Body of pancreas (tissue), 4 donors: Measurements from ENCODE around the gene NFU1. TPM values are rescaled to one million over a fixed set of nuclear protein-coding genes. Genes with fewer than 3 reads are reported as not detected.
"Not testable (repeated sequence)": the region's sequence is repeated elsewhere in the genome, so short reads cannot be mapped to it uniquely, and the experiment has no call there.

Experiments used
- ATAC-seq: fragments of 150-250 bp; one replicate; pipeline ENCODE4 v1.9.1; 2016
- DNase-seq, 4 donors: peaks; one replicate each; pipeline ENCODE4 v3.0.0-alpha.2; 2019
- H3K27ac ChIP-seq, 4 donors: fragments of 200-600 bp; sonication (generic); 1 replicate in 3 of 4; 2 replicates in 1 of 4; pipeline versions ENCODE4 v1.5.1 to v1.6.1; 2016 to 2019; ENCODE audit warnings: mild to moderate bottlenecking in 1 of 4, mixed read lengths in 1 of 4, moderate library complexity in 1 of 4
- H3K27me3 ChIP-seq, 2 donors: fragments of 200-600 bp; sonication (generic); one replicate each; pipeline ENCODE4 v1.6.0; 2016; ENCODE audit warnings: mild to moderate bottlenecking in 1 of 2
- H3K36me3 ChIP-seq, 2 donors: fragments of 200-600 bp; sonication (generic); replicated peaks in 1 of 2; 2 replicates each; pipeline ENCODE4 v1.5.1; 2016; ENCODE audit warnings: low read depth in 2 of 2; ENCODE audit not compliant: insufficient read depth in 1 of 2
- H3K4me1 ChIP-seq: fragments of 200-600 bp; sonication (generic); one replicate; pipeline ENCODE4 v1.6.0; 2016
- H3K4me3 ChIP-seq, 2 donors: fragments of 200-600 bp; sonication (generic); 1 replicate in 1 of 2; 2 replicates in 1 of 2; pipeline ENCODE4 v1.5.1; 2016 to 2019
- H3K9me3 ChIP-seq, 3 donors: fragments of 200-600 bp; sonication (generic); 1 replicate in 2 of 3; 2 replicates in 1 of 3; pipeline ENCODE4 v1.5.1; 2016
- CTCF ChIP-seq, 7 experiments: fragments of 450-650 bp in 4 of 7; fragments of 200-600 bp in 3 of 7; sonication (generic) in 3 of 7; IDR thresholded peaks; one replicate each; pipeline ENCODE4 v1.5.1; 2016 to 2019; ENCODE audit warnings: antibody characterized with exemption in 7 of 7
- POLR2A ChIP-seq, 3 donors: fragments of 450-650 bp; IDR thresholded peaks; one replicate each; pipeline ENCODE4 v1.6.1; 2016; ENCODE audit warnings: antibody characterized with exemption in 3 of 3, mild to moderate bottlenecking in 2 of 3
- WGBS, 2 donors: methylation state at CpG; one replicate each; pipeline ENCODE4 v1.1.5; 2017; 5-methylcytosine and 5-hydroxymethylcytosine counted together
- intact Hi-C: fragments of 100-400 bp; cut with DNase I; formaldehyde crosslinking; loops from one replicate; pipeline ENCODE4 v1.15.1; 2023
- total RNA-seq, 2 donors: library from RNA; depleted of rRNA; stranded (reverse); fragments of >200 nt; gene quantifications; one replicate each; pipeline ENCODE4 v1.1.0, GENCODE V29; 2016

The NFU1 gene
- total RNA-seq, 2 donors from 2014 or later: 12.9 to 29.1 TPM

GRCh38 chr2:69434753-69435152, 2.5 kb downstream of the NFU1 start:
- no peak overlapping the region for H3K4me3 ChIP-seq
- ATAC-seq: no peak
- intact Hi-C loops: no loop called here
- no peak overlapping the region for H3K27ac ChIP-seq
- H3K27me3 ChIP-seq: no peaks in the 10 kb centered on the region
- H3K36me3 ChIP-seq: no peaks in the 10 kb centered on the region
- 75 to 84% methylated on average over 5 of the region's 5 CpGs for WGBS, 2 donors
- no peaks in the 10 kb centered on the region for H3K9me3 ChIP-seq
- H3K4me1 ChIP-seq: peaks cover 25% of the 10 kb centered on the region
- no peak for DNase-seq
- TF ChIP-seq CTCF (IDR thresholded peaks at IDR 0.05): no peak
- TF ChIP-seq POLR2A (IDR thresholded peaks at IDR 0.05): no peak

GRCh38 chr2:69429491-69430183, 7.6 kb downstream of the NFU1 start:
- no peak overlapping the region for H3K4me3 ChIP-seq
- no peaks in the 10 kb centered on the region for H3K27me3 ChIP-seq
- H3K4me1 ChIP-seq: peaks cover 14% of the 10 kb centered on the region
- WGBS, 2 donors: 90% methylated on average over 6 of the region's 6 CpGs
- no peak for TF ChIP-seq POLR2A (IDR thresholded peaks at IDR 0.05)
- no peak for TF ChIP-seq CTCF (IDR thresholded peaks at IDR 0.05)
- DNase-seq (no peak), ATAC-seq (no peak)
- no peaks in the 10 kb centered on the region for H3K9me3 ChIP-seq
- peak overlapping the region in 2 of 4 donors; percentile 35 to 50 for H3K27ac ChIP-seq
- intact Hi-C loops: no loop called here
- H3K36me3 ChIP-seq: no peaks in the 10 kb centered on the region

GRCh38 chr2:69428981-69429380, 8.3 kb downstream of the NFU1 start:
- intact Hi-C loops: no loop called here
- H3K27me3 ChIP-seq: no peaks in the 10 kb centered on the region
- DNase-seq (no peak), ATAC-seq (peak; percentile 64)
- no peaks in the 10 kb centered on the region for H3K36me3 ChIP-seq
- H3K9me3 ChIP-seq: no peaks in the 10 kb centered on the region
- TF ChIP-seq POLR2A (IDR thresholded peaks at IDR 0.05): no peak
- no peak for TF ChIP-seq CTCF (IDR thresholded peaks at IDR 0.05)
- H3K4me3 ChIP-seq: no peak overlapping the region
- H3K27ac ChIP-seq: peak overlapping the region in 2 of 4 donors; percentile 35 to 50
- WGBS, 2 donors: 51 to 59% methylated on average over 2 of the region's 2 CpGs
- H3K4me1 ChIP-seq: peaks cover 14% of the 10 kb centered on the region

- 97 to 100% methylated on average over 2 of the region's 2 CpGs for whole genome bisulfite sequencing, 2 donors
- TF ChIP-seq CTCF (IDR thresholded peaks at IDR 0.05) (no peak), POLR2A (IDR thresholded peaks at IDR 0.05) (no peak)
- DNase-seq (no peak), ATAC-seq (no peak)
- H3K36me3 ChIP-seq: peaks cover 0 to 2% of the 10 kb centered on the region in 2 donors
- H3K27me3 ChIP-seq: no peaks in the 10 kb centered on the region
- H3K4me1 ChIP-seq: peaks cover 14% of the 10 kb centered on the region
- intact Hi-C loops: no loop called here
- H3K27ac ChIP-seq: no peak overlapping the region
- no peaks in the 10 kb centered on the region for H3K9me3 ChIP-seq
- no peak overlapping the region for H3K4me3 ChIP-seq
These were observed 12.8 kb downstream of the NFU1 start for GRCh38 chr2:69424419-69424818.

GRCh38 chr2:69422198-69422597, 15.0 kb downstream of the NFU1 start:
- no peaks in the 10 kb centered on the region for H3K27me3 ChIP-seq
- H3K9me3 ChIP-seq: no peaks in the 10 kb centered on the region
- DNase-seq (no peak), ATAC-seq (no peak)
- peaks cover 0 to 15% of the 10 kb centered on the region in 2 donors for H3K36me3 ChIP-seq
- no peak overlapping the region for H3K4me3 ChIP-seq
- intact Hi-C loops: no loop called here
- no peak overlapping the region for H3K27ac ChIP-seq
- peaks cover 3% of the 10 kb centered on the region for H3K4me1 ChIP-seq
- TF ChIP-seq POLR2A (IDR thresholded peaks at IDR 0.05): no peak
- TF ChIP-seq CTCF (IDR thresholded peaks at IDR 0.05): no peak

- H3K9me3 ChIP-seq, H3K4me1 ChIP-seq, H3K27ac ChIP-seq, H3K4me3 ChIP-seq, intact Hi-C loops, DNase-seq, H3K27me3 ChIP-seq, ATAC-seq: not testable (repeated sequence)
- H3K36me3 ChIP-seq: peaks cover 0 to 20% of the 10 kb centered on the region in 2 donors
- 93 to 95% methylated on average over 7 of the region's 7 CpGs for WGBS, 2 donors
These were observed 18.1 kb downstream of the NFU1 start for GRCh38 chr2:69419111-69419510.
